PC-9 (cell line): ENCODE measurements around the gene TMCC1. TPM values are rescaled to one million over a fixed set of nuclear protein-coding genes. Genes with fewer than 3 reads are reported as not detected.

Experiments
- BruUV-seq: library from RNA; stranded (reverse); fragments of 400-500 nt; replicated peaks from 2 replicates; lab custom pipeline; 2021; lab: Mats Ljungman, UMichigan
- CTCF ChIA-PET: fragments of 300-600 bp; sonication (Branson Sonifier 250); formaldehyde crosslinking; loops from one replicate; lab custom pipeline; 2022; ENCODE audit warnings: antibody characterized with exemption; lab: Charles Lee
- POLR2A ChIA-PET: fragments of 300-600 bp; sonication (Branson Sonifier 250); formaldehyde crosslinking; loops from one replicate; lab custom pipeline; 2022; ENCODE audit warnings: antibody characterized with exemption; ENCODE audit not compliant: unreplicated experiment; lab: Charles Lee
- DNase-seq, 2 experiments: peaks; one replicate each; pipeline versions ENCODE4 v3.0.0 to v3.0.0-alpha.2; 2015 to 2022; ENCODE audit warnings: mixed read lengths in 1 of 2
- H2AFZ ChIP-seq: fragments of 200-600 bp; sonication (generic); 2 replicates; pipeline ENCODE4 v1.8.1; 2017; ENCODE audit warnings: antibody characterized with exemption
- H3F3A ChIP-seq: fragments of 200-600 bp; sonication (generic); 2 replicates; pipeline ENCODE4 v1.8.1; 2017; ENCODE audit warnings: antibody characterized with exemption, mild to moderate bottlenecking, low read depth; ENCODE audit not compliant: insufficient read depth
- H3K27ac ChIP-seq: fragments of 200-600 bp; sonication (generic); 2 replicates; pipeline ENCODE4 v1.6.1; 2016; ENCODE audit warnings: mixed run types
- H3K27me3 ChIP-seq: fragments of 200-600 bp; sonication (generic); 2 replicates; pipeline ENCODE4 v1.6.1; 2016; ENCODE audit warnings: low read depth, mixed run types; ENCODE audit not compliant: insufficient read depth
- H3K36me3 ChIP-seq: fragments of 200-600 bp; sonication (generic); 2 replicates; pipeline ENCODE4 v1.6.1; 2016; ENCODE audit warnings: low read depth, mixed run types
- H3K4me1 ChIP-seq: fragments of 200-600 bp; sonication (generic); replicated peaks from 2 replicates; pipeline ENCODE4 v1.6.1; 2016; ENCODE audit warnings: mixed run types; ENCODE audit not compliant: insufficient read depth
- H3K4me2 ChIP-seq: fragments of 200-600 bp; sonication (generic); 2 replicates; pipeline ENCODE4 v1.6.1; 2017; ENCODE audit warnings: mixed run types
- H3K4me3 ChIP-seq: fragments of 200-600 bp; sonication (generic); 2 replicates; pipeline ENCODE4 v1.6.1; 2016; ENCODE audit warnings: mixed run types
- H3K79me2 ChIP-seq: fragments of 200-600 bp; sonication (generic); 2 replicates; pipeline ENCODE4 v1.6.1; 2017; ENCODE audit warnings: low read depth, mixed run types
- H3K9me2 ChIP-seq: fragments of 200-600 bp; sonication (generic); 2 replicates; pipeline ENCODE4 v1.8.1; 2017; ENCODE audit warnings: mild to moderate bottlenecking; ENCODE audit not compliant: insufficient read depth
- H3K9me3 ChIP-seq: fragments of 200-600 bp; sonication (generic); 2 replicates; pipeline ENCODE4 v1.8.1; 2016; ENCODE audit warnings: low read depth; ENCODE audit not compliant: insufficient read depth
- H4K20me1 ChIP-seq: fragments of 200-600 bp; sonication (generic); 2 replicates; pipeline ENCODE4 v1.8.1; 2017; ENCODE audit not compliant: insufficient read depth
- CTCF ChIP-seq: fragments of 200-600 bp; sonication (generic); conservative IDR thresholded peaks from 2 replicates; pipeline ENCODE4 v1.6.1; 2017; ENCODE audit warnings: mixed run types, antibody characterized with exemption, mild to moderate bottlenecking, moderate library complexity
- EZH2 ChIP-seq: fragments of 200-600 bp; sonication (generic); IDR thresholded peaks from 2 replicates; pipeline ENCODE4 v1.8.0; 2017; ENCODE audit warnings: antibody characterized with exemption, low read depth
- intact Hi-C: fragments of 100-400 bp; cut with micrococcal nuclease; formaldehyde crosslinking; loops from one replicate; pipeline ENCODE4 v1.10.0; 2022; ENCODE audit not compliant: unreplicated experiment
- total RNA-seq: library from RNA; stranded (reverse); gene quantifications from 2 replicates; pipeline ENCODE4 v1.2.3, GENCODE V29; 2021

TMCC1 gene
- total RNA-seq, 1 experiment from 2014 or later = 41.4 TPM

GRCh38 chr3:129746629-129747028, 146.9 kb downstream of the TMCC1 start:
- TF ChIP-seq CTCF (no peak), EZH2 (no peak)
- Histone ChIP-seq H3F3A (peaks cover 3% of the 10 kb centered on the region; the same call in 1 of the 2 replicates), H3K79me2 (peaks cover 94% of the 10 kb centered on the region), H2AFZ (no peak overlapping the region), H3K4me3 (no peak overlapping the region), H3K4me1 (0 out of 2 replicates have a peak, but pooled peaks cover 9% of the 10 kb centered on the region), H3K9me3 (no peaks in the 10 kb centered on the region), H3K36me3 (no peaks in the 10 kb centered on the region), H3K27ac (no peak overlapping the region), H3K4me2 (no peak overlapping the region), H4K20me1 (0 out of 2 replicates have a peak, but pooled peaks cover 7% of the 10 kb centered on the region), H3K9me2 (no peaks in the 10 kb centered on the region), H3K27me3 (no peaks in the 10 kb centered on the region)
- ChIA-PET CTCF (no interaction called here), POLR2A (interaction anchor here (0.7 to 0.9 kb wide), 2 partner anchors 146 to 273 kb away, joined by 7 to 8 read pairs; no protein-coding TSS in a partner anchor)
- intact Hi-C loops = no loop called here
- no peak for DNase-seq
- BruUV-seq = no TSS peak

DNA sequence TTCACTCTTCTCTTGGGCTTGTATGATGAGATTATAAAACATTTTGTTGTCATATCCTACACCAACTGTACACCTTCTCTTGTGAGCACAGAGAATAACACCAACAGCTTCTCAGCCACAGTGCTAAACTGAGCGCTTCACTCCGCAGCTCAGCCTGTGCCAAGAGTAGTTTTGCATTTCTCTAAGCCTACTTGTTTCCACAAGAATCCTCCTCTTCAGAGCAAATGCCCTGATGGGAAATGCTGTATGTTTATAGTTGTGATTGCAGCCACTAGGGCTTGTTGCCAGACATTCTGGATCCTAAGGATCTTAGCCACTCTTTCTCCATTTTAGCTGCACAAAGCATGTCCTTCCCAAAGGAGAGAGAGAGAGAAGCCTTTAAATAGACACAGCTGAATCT, 148.3 kb downstream of the TMCC1 start:
- H3K27ac ChIP-seq = no peak overlapping the region
- no peak overlapping the region for H3K4me2 ChIP-seq
- no peaks in the 10 kb centered on the region for H3K9me2 ChIP-seq
- H3K4me1 ChIP-seq = peaks cover 15% of the 10 kb centered on the region
- 0 out of 2 replicates have a peak, but pooled peaks cover 7% of the 10 kb centered on the region for H4K20me1 ChIP-seq
- no peak overlapping the region for H2AFZ ChIP-seq
- ChIA-PET CTCF (no interaction called here), POLR2A (interaction anchor here (0.5 kb wide), 1 partner anchor 711 kb away, joined by 3 read pairs; no protein-coding TSS in a partner anchor)
- BruUV-seq = no TSS peak
- no peaks in the 10 kb centered on the region for H3K27me3 ChIP-seq
- no peak overlapping the region for H3K4me3 ChIP-seq
- no peaks in the 10 kb centered on the region for H3K36me3 ChIP-seq
- TF ChIP-seq CTCF = no peak
- peaks cover 11% of the 10 kb centered on the region; the same call in 1 of the 2 replicates for H3F3A ChIP-seq
- H3K79me2 ChIP-seq = peaks cover 97% of the 10 kb centered on the region
- H3K9me3 ChIP-seq = no peaks in the 10 kb centered on the region
- intact Hi-C loops = no loop called here
- DNase-seq = no peak

DNA sequence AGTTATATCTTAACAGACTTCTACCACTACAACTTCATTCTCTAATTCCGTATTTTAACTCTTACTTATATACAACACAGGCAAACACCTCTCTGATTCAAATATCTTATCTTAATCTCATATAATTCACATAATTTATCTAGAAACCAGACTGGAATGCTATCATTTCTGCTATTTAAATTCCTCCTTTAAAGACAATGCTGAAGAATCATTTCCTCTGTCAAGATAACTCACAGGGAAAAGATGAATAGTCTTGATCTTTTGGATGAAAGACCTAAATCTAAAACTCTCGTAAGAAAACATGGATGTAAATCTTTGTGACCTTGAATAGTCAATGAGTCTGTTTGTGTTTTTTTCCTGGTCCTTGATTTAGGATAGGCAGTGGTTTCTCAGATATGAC, 151.7 kb downstream of the TMCC1 start:
- Histone ChIP-seq H3K4me2 (no peak overlapping the region), H4K20me1 (peaks cover 11% of the 10 kb centered on the region; the same call in 1 of the 2 replicates), H2AFZ (no peak overlapping the region), H3K4me3 (no peak overlapping the region), H3K9me3 (no peaks in the 10 kb centered on the region), H3K9me2 (no peaks in the 10 kb centered on the region), H3K36me3 (no peaks in the 10 kb centered on the region), H3K4me1 (peaks cover 20% of the 10 kb centered on the region), H3K27ac (no peak overlapping the region), H3K27me3 (no peaks in the 10 kb centered on the region), H3F3A (0 out of 2 replicates have a peak, but pooled peaks cover 15% of the 10 kb centered on the region), H3K79me2 (peaks cover 99% of the 10 kb centered on the region)
- no peak for DNase-seq
- ChIA-PET POLR2A (interaction anchor here (0.6 kb wide), 1 partner anchor 37 kb away, joined by 5 read pairs; no protein-coding TSS in a partner anchor), CTCF (no interaction called here)
- no TSS peak for BruUV-seq
- TF ChIP-seq CTCF (no peak), EZH2 (no peak)
- intact Hi-C loops = no loop called here
